HFF-Myc (cell line): ENCODE data around the gene TENT5A.
A peak's percentile ranks its signal among the peaks of the same experiment; 100 is the strongest.

Experiments
- DNase-seq: peaks from one replicate; pipeline ENCODE4 v3.0.0-alpha.2; 2011; ENCODE audit warnings: low read depth; ENCODE audit errors: extremely low read depth
- H3K4me3 ChIP-seq: replicated peaks from 2 replicates; pipeline ENCODE4 v1.5.1; 2011; ENCODE audit warnings: low read depth, mild to moderate bottlenecking, control low read depth, low read length
- CTCF ChIP-seq: IDR thresholded peaks from 2 replicates; pipeline ENCODE4 v1.5.1; 2012; ENCODE audit warnings: mild to moderate bottlenecking, low read depth, low read length, control low read depth; ENCODE audit errors: missing control alignments

The TENT5A gene

DNA sequence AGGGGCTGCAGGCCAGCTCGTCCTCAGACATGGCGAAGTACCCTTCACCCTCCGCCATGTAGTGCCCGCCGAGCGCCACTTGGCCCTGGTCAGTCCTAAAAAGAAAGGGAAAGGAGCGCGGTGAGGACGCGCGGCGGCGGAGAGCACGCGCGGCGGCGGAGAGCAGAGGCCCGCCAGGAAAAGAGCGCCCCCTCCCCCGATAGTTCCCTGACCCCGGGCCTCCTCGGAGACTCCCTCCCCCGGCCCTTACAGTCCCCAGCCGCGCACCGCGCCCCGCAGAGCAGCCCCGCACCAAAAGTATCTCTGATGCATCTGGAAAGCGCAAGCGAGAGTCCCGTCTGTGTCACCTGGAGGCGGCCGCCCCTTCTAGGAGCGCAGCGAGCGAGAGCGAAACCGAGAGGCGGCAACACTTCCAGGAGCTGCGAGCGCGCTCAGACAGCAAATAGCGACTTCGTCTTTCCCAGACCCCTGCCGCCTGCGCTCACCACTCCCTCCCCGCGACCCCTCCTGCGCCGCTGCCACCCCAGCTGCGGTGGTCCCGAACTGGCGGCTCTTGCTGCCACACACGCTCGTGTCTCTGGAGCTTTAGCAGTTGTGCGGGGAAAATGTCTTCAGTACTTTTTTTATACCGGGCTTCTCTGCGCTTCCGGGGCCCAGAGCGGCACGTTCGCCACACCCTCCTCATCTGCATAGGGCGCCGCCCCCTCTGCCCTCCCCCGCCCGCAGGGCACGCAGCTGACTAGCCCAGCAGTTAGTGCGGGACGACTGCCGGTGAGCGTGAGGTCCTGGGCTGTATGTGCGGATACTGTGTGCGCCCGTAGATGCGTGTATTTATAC, at the start of gene TENT5A:
Gene TENT5A (minus strand): TSS at position 598 of the 837 bp plus-strand sequence. CDS start 540 bp downstream, at position 58.
- TF ChIP-seq CTCF: no peak
- H3K4me3 ChIP-seq: peak within 1 kb of the TSS; percentile 60
- DNase-seq: no peak

GRCh38 chr6:81801489-81801888, 49.0 kb upstream of the TENT5A start:
- TF ChIP-seq CTCF: no peak
- no peak for DNase-seq

GRCh38 chr6:81800666-81801065, 48.2 kb upstream of the TENT5A start:
- TF ChIP-seq CTCF: no peak
- DNase-seq: no peak
- no peak overlapping the region for H3K4me3 ChIP-seq

More at GRCh38 chr6:81801489-81801888, 49.0 kb upstream of the TENT5A start:
- no peak overlapping the region for H3K4me3 ChIP-seq

GRCh38 chr6:81799323-81799722, 46.8 kb upstream of the TENT5A start:
- H3K4me3 ChIP-seq: no peak overlapping the region
- no peak for TF ChIP-seq CTCF
- no peak for DNase-seq

GRCh38 chr6:81797591-81797990, 45.1 kb upstream of the TENT5A start:
- no peak for DNase-seq
- TF ChIP-seq CTCF: no peak
- H3K4me3 ChIP-seq: no peak overlapping the region

- no peak for TF ChIP-seq CTCF
- no peak for DNase-seq
These were observed 43.4 kb upstream of the TENT5A start for GRCh38 chr6:81795890-81796289.

More at GRCh38 chr6:81795890-81796289, 43.4 kb upstream of the TENT5A start:
- no peak overlapping the region for H3K4me3 ChIP-seq
